C4-2B (cell line): ENCODE results near the gene ITPKC.

Source experiments
- CTCF ChIP-seq: fragments of 450-650 bp; conservative IDR thresholded peaks from 2 replicates; pipeline ENCODE4 v1.5.1; 2017; ENCODE audit warnings: mild to moderate bottlenecking
- ZFX ChIP-seq: fragments of 450-650 bp; IDR thresholded peaks from 2 replicates; pipeline ENCODE4 v1.6.1; 2017

GRCh38 chr19:40775632-40776022 is 58.7 kb downstream of the ITPKC start:
- TF ChIP-seq ZFX (no peak), CTCF (no peak)
